Left ventricle myocardium superior (tissue), 1 donor: ENCODE data around the gene HS3ST4. TPM values are rescaled to one million over a fixed set of nuclear protein-coding genes. Genes with fewer than 3 reads are reported as not detected.

Source experiments
- ATAC-seq: fragments of 200-7000 bp; cut with Tn5 transposase; one replicate; pipeline ENCODE4 v1.9.1; 2020; ENCODE audit warnings: mild to moderate bottlenecking, moderate library complexity
- DNase-seq: peaks from one replicate; pipeline ENCODE4 v3.0.0-alpha.2; 2020
- intact Hi-C: fragments of 100-400 bp; cut with micrococcal nuclease; formaldehyde crosslinking; loops from one replicate; pipeline ENCODE4 v1.11.0; 2022
- long read RNA-seq: library from polyadenylated mRNA; unstranded; transcript quantifications from one replicate; pipeline ENCODE4 v2.0.0, GENCODE V29; 2021
- total RNA-seq: library from RNA; stranded (reverse); fragmentation: NEBNext Ultra II Directional; extraction: Animal tissue kit (Norgen Biotek cat#: 25700); gene quantifications from one replicate; pipeline ENCODE4 v1.2.1, GENCODE V29; 2021
- donor health status: DM: no; HTN: yes; CAD: no; lungs with severe emphysema.

Gene HS3ST4
- not detected for total RNA-seq
- long read RNA-seq = 0 reads

DNA sequence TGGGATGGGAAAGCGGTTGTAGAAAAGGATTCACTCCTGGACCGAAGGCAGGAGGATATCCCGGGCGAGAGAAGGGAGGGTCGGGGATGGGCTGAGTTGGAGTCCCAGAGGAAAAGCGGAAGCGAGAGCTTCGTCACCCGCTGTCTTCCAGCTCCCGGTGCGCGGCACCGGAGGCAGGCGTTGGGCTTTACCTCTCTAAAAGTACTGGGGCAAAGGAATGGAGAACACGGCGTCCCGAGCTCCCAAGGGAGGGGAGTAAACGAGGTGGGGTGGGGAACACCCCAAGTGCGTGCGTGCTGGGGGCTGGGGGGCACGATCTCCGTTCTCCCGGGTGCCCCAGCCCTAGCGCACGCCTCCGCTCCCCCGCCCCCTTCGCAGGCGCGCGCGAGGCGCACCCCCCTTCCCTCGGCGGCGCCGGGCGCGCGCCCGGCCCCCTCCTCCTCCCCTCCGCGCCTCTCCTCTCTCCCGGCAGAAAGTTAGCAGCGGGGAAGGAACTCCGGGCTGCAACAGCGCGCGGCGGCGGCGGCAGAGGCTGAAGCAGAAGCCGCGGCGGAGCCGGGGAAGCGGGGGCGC, at the start of gene HS3ST4:
Gene HS3ST4 (plus strand): TSS at position 441 of the 573 bp plus-strand sequence.
- intact Hi-C loops = no loop called here
- ATAC-seq (no peak), DNase-seq (no peak)

DNA sequence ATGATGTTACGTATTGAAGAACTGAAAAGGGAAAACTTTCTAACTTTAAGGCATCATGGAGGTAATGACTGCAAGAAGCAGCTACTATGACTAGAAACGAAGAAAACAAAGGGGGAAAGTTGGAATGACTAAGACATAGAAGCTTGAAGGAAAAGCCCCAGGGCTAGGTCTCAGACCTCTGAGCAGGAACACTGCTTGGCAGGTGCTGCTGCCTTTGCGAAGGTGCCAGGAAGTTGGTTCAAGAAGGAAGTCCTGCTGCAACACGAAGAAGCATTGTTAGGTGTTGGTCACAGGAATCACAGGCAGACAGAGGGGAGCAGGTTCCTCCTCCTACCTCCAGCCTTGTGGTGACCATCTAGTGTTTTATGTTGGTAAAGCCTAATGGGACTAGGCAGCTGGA, 48.1 kb upstream of the HS3ST4 start:
- intact Hi-C loops = no loop called here
- DNase-seq (no peak), ATAC-seq (no peak)

DNA sequence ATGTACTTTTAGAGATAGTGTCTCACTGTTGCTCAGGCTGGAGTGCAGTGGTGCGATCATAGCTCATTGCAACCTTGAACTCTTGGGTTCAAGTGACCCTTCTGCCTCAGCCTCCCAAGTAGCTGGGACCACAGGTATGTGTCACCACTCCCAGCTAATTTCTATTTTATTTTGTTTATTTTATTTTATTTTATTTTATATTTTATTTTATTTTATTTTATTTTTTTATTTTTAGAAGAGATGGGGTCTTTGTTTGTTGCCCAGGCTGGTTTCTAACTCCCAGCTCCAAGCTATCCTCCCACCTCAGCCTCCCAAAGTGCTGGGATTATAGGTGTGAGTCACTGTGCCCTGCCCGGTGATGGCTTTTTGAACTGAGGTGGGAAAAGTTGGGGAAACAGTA, 35.1 kb upstream of the HS3ST4 start:
- DNase-seq (no peak), ATAC-seq (no peak)
- intact Hi-C loops = no loop called here

DNA sequence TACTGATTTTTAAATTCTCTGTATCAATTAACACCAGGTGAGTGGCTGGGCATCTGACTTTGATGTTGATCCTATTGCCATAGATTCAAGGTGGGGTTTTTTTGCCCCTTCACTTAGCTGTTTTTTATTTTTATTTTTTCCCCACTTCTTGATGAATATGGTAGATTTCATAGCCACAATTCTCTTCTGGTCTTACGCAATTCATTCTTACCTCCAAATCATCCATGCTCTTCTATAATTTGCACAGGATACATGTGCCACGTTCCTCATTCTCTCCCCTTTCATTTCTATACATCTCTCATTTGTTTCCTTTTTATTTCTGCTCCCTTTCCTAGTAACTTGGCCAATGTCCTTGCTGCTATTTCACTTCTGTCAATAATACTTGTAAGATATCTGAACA, 14.9 kb upstream of the HS3ST4 start:
- intact Hi-C loops = no loop called here
- DNase-seq (no peak), ATAC-seq (no peak)

DNA sequence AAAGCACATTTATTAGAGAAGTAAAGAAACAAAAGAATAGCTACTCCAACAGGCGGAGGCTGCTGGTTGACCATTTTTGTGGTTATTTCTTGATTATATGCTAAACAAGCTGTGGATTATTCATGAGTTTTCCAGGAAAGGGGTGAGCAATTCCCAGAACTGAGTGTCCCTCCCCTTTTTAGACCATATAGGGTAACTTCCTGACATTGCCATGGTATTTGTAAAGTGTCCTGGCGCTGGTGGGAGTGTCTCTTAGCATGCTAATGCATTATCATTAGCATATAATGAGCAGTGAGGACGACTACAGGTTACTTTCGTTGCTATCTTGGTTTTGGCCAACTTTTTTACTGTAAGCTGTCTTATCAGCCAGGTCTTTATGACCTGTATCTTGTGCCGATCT, 12.2 kb upstream of the HS3ST4 start:
- no peak for ATAC-seq
- no peak for DNase-seq
- intact Hi-C loops = no loop called here

DNA sequence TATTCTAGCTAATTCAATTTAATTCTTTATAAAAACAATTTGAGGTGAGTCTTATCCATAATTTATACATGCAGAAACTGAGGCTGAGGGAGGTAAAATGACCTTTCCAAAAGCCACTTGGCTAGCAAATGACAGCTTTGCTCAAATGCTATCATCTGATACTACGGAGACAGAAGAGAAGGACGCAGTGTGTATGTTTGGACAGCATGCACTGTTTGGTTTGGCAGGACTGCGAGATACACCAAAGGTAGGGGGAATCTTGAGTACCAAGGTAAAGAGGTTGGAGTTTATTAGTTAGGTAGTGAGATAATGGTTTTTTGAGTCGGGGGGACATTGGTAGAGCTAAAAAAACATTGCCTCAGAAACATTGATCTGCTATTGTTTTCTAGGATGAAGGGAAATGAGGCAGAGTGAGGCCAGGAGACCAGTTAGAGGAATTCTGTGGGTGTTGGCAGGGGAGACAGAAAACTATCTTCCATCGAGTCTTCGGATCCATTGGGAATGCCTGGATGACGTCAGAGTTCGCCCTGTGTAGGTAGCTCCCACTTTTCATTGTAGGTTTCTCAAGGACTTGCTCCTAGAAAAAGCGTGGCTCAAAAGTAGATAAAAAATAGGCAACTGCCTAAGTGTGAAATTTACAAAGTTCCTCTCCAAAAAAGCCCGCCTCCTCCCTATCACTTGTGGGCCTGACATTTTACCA, 2.5 kb upstream of the HS3ST4 start:
- no peak for ATAC-seq
- intact Hi-C loops = no loop called here
- no peak for DNase-seq

DNA sequence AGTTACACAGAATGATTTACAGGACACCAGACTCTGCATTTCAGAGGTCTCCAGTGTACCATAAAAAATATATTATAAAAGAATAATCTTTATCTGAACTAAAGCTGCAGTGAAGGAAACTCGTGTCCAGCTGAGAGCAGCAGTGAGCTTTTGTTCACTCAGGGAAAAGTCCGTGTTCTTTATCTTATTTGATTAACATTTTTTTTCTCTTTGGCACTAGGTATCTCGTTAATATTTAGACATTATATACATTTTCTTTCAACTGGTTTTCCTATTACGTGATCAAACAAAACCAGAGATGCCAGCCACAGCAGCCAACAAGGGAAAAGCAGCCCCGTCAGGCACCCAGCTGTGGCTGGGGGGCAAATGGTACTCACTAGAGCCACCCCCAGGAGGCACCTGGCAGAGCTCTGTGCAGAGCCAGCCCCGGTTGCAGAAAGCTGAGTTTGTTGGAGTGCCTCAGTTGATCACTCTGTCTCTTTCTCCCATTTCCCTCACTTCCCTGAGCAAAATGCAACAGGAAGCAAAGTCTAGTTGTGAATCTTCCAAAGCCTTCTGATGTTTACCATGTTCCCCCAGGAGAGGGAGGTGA, 1.1 kb upstream of the HS3ST4 start:
- no peak for ATAC-seq
- intact Hi-C loops = no loop called here
- DNase-seq = no peak

DNA sequence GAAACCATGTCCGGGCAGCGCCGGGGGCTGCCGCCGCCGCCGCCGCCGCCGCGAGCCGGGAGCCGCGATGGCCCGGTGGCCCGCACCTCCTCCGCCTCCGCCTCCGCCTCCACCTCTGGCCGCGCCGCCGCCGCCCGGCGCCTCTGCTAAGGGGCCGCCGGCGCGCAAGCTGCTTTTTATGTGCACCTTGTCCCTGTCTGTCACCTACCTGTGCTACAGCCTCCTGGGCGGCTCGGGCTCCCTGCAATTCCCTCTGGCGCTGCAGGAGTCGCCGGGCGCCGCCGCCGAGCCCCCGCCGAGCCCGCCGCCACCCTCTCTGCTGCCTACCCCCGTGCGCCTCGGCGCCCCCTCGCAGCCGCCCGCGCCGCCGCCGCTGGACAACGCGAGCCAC, 587 bp downstream of the HS3ST4 start:
- no peak for DNase-seq
- intact Hi-C loops = no loop called here

DNA sequence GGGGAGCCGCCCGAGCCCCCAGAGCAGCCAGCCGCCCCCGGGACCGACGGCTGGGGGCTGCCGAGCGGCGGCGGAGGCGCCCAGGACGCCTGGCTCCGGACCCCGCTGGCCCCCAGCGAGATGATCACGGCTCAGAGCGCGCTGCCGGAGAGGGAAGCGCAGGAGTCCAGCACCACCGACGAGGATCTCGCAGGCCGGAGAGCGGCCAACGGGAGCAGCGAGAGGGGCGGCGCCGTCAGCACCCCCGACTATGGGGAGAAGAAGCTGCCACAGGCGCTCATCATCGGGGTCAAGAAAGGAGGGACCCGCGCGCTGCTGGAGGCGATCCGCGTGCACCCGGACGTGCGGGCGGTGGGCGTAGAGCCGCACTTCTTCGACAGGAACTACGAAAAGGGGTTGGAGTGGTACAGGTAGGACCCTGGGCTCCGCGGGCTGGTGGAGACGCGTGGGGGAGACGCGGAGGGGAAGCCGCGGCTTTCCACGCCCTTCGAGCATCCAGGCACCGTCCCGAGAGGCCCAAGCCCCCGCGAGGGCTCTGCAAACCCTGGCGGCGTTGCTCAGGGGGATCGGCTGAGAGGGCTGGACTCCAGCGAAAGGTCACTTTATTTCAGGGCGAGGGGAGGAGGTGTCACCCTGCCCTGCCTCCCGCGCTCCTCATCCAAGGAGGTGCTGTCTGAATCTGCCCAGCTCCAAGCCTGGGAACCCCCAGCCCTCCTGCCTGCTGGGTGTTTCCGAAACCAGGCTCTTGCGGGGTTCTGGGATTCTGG, 1.2 kb downstream of the HS3ST4 start:
- intact Hi-C loops = no loop called here
- no peak for ATAC-seq

More for the DNA sequence above, 587 bp downstream of the HS3ST4 start:
- ATAC-seq = no peak

DNA sequence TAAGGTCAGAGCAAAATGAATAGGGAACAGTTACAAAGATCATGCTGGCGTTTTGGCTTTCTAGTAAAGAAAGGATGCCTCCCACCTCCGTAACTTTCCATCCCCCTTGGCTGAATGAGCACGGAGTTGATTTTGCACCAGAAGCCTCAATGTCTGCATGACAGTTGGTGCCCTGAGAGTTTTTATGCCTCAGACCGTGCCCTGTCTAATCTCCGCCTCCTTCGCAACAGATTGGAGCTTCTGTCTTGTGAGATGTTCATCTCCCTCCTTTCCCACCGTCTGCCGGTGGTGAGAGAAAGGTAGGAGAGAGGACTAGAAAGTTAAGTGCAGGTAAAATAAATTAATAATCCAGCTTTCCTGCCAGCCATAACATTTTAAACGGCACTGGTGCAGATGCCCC, 1.9 kb downstream of the HS3ST4 start:
- ATAC-seq = no peak
- intact Hi-C loops = no loop called here
- DNase-seq = no peak

More for the DNA sequence above, 1.2 kb downstream of the HS3ST4 start:
- DNase-seq = no peak

DNA sequence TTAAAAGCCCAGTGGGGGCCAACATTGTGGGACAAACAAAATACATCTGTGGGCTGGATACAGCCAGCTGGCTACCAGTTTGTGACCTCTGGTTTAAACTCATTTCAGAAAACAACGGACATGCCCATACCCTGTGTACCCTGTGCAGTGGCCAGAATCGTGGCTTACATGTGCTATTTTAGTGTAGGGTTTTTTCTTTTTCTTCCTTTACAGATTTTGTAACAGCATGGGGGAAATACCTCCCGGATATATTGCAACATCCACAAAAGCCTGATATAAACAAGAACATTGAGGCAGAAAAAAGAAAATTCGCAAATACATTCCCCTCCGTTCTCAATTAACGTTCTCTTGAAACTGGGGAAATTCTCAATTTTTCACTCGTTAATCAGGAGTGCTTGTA, 7.3 kb downstream of the HS3ST4 start:
- DNase-seq = no peak
- ATAC-seq = no peak
- intact Hi-C loops = no loop called here

DNA sequence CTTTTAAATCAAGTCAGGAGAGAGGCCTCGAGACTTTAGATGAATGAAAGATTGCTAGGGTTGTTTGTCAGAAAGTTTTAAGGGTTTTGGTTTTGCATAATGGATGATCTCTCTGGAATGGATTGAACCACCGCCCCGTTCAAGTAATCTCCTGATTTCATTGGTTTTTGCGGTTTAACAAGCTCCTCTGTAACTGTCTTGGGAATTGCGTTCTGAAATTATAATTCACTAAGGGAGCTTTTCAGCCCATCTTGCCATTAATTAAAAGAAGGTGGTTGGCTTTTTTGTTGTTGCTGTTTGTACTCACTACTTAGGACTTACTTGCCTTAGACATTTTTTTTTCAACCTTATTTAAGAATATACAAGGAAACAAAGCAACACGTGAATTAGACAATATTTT, 8.8 kb downstream of the HS3ST4 start:
- intact Hi-C loops = no loop called here
- no peak for DNase-seq
- no peak for ATAC-seq

DNA sequence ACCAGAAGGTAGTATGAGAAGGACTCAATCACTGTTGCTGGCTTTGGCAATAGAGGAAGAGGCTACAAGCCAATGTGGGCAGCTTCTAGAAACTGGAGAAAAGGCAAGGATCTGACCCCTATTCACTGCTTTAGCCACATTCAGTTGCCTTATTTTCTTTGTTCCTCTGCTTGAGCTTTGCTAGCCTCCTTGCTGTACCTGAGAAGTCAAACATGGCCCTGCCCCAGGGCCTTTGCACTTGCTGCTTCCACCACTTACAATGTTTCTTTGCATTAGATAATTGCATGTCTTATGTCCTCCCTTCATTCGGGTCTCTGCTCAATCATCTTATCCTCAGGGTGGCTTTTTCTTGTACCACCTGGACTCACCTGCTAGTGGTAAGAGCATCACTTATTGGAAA, 15.8 kb downstream of the HS3ST4 start:
- ATAC-seq (no peak), DNase-seq (no peak)
- intact Hi-C loops = no loop called here

DNA sequence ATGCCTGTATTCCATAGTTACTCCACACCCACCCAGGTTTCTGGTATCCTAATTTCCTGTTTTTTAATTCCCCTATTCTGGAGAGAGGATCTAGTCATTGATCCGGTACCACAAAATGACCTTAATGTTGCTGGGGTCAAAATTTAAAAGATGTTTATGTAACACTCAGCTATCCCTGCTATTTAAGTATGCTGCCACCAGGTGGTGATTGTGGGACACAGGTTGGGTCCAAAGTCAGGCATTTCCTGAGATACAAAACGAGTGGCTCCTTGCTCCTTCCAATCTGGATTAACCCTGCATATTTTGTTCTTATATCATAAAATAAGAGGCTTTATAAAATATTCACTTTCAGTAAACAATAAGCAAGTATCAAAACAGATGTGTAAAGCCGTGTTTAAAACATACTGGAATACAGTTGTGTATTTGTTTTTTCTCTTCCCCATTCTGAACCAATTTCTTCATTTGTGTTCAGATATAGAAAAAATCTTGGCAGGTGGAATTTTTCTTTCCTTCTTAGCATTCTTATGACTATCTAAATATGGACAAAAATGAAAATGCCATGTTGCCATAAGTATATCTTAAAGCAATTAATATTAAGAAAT, 16.3 kb downstream of the HS3ST4 start:
- DNase-seq (no peak), ATAC-seq (no peak)
- intact Hi-C loops = no loop called here

DNA sequence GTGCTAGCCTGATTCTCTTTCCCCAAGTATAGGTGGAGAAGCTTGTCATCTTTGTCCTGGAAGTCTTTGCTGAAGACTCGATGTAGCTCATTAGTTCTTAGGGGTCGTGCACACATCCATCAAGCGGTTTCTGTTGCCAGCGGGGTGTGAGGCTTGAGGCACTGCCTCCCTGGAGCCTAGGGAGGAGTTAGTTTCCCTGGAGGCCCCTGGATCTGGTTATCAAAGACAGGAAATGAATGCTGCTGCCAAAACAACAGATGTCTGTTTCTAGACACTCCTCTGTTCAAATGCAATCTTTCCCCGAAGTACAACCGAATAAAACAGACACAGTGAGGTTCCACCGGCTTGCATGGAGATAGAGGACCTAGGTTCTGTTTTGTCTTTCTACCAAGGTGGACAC, 17.5 kb downstream of the HS3ST4 start:
- DNase-seq (no peak), ATAC-seq (no peak)
- intact Hi-C loops = no loop called here

DNA sequence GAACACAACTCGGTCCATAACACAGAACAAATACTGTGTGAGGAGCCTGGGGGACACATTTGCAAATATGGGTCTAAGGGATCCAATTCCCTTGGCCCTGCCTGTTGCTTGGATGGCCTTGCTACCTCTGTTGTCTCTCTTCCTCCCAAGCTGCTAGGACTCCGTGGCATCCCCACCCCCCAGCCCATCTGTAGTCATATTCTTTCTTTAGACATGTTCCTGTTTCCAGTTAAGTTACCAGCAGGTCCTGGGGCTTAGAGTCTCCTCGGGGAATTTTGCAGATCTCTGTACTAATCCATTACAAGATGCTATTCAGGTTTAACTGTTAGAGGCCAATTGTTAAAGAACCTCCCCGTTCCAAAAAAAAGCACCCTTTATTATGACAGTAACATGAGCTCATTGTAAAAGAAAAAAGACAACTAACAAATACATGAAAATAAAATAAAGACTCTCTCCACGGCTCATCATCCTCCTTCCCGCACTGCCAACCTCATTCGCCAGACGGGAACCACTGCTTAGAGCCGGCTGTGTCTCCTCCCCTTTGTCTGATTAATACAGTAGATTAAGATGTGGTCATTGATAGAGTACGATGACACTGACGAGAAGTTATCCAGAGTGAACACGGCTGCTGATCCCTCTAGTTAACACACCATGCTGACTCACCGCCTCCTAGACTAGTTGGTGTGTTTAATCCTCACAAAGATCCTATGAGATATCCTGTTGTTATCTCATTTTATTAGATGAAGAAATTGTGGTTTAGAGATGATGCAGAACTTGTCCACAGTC, 22.2 kb downstream of the HS3ST4 start:
- ATAC-seq (no peak), DNase-seq (no peak)
- intact Hi-C loops = no loop called here

DNA sequence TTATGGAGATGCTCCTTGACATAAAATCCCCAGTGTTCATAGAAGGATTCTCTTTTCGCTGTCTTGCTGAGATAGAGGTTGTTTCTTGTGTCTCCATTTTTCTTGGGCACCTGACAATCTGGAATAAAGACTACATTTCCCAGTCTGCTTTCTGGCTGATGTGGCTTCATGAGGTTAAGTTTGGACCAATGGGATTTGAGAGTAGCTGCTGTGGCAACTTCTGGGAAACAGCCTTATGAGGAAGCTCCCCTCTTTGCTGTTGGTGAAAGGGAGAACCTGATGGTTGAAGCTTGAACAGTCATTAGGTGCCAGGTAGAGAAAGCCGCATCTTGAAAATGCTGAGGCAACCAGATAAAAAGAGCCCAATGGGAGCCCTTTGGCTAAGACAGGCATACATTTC, 24.4 kb downstream of the HS3ST4 start:
- no peak for ATAC-seq
- no peak for DNase-seq
- intact Hi-C loops = no loop called here

DNA sequence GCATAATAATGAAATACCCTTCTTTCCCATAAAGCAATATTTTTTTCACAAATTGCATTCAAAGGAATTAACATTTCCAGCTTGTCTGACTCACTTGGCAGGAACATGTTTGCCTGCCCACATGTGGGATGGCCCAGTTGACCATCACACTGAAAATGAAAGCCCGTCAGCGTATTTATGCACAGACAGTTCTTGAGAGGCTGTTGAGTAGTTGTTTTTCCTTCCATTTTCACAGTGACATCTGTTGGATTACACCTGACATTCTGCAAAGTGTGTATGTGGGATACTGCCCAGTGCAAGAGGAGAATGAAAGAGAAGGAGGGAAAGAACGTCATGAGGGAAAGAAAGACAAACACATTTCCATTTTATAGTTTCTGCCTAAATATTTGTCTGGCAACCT, 29.7 kb downstream of the HS3ST4 start:
- ATAC-seq = no peak
- intact Hi-C loops = no loop called here
- DNase-seq = no peak

DNA sequence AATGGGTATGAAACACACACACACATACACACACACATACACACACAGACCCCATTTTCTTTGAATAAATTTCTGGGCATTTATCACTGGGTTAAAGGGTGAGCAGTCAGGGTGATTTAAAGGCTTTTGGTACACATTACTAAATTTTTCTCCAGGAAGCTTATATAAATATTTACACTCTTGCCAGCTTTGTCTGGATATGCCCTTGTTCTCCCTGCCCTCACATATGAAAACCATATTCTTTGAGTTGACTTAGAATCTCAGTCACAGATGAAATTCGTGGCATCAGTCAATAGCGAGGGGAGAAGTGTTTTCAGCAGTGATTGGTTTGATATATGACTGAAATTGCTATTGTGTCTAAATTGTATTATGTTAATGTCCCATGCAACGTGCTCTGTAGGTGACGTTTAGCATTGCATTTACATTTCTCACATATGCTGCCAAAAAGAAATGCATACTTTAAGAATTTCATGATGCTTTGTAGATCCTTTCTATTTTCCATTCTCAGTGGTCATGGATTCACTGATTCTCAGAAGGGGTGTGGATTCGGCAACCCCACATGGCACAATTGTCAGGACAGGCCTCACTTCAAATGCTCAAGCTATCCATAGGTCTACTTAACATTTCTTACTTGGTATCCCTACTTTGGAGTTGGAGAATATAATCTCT, 34.8 kb downstream of the HS3ST4 start:
- ATAC-seq (no peak), DNase-seq (no peak)
- intact Hi-C loops = no loop called here
